NCI-H146 treated with DMSO at 0.1 percent for 48 hours (cell line): ENCODE data around the gene EZH2.

Experiments
- DNase-seq: peaks from one replicate; lab custom pipeline; 2025; ENCODE audit not compliant: unreplicated experiment; lab: John Stamatoyannopoulos, UW

The EZH2 gene

DNA sequence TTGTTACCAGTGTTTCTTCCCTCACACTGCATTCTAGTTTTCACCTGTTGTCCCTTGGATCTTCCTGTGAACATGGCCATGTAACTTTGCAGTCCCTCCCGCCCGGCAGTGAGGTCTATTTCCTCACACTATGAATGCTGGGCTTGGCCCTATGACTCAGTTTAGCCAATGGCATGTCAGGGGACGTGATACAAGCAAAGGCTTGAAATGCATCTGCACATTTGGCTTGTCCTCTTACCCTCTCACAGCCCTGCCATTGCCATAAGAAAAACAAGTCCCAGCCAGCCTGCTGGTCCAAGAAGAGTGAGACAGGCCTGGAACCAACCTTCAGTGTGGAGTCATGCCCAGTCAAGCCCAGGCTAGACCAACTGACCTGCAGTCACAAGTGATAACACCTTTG is 17.1 kb upstream of the EZH2 start:
- DNase-seq = no peak

DNA sequence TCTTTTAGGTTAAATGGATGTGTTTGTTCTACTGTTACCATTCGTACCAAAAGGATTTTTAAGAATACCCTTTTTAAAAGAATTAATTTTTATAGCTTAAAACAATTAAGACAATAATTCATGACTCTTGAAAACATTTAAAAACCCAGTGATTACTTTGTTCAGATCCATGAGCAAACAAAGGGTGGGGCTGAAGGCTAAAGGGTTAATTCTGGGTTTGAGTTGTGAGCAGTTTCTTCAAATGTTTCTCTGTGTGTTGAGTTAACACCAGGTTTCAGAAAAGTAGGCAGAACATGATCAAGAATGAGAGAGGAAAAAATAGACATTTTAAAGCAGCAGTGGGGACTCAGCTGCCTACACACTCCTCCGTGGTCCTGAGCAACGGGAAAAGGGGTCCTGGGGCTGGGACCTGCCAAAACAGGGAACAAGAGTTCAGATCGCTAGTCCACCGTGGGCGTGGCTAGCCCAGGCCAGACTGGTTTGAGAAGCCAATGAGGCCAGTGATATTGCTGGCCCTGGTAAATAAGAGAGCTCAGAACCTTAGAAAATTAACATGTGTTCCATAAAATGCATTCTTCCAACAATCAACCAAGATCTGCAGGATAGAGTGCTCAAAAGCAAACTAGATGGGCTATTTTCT is 14.9 kb upstream of the EZH2 start:
- no peak for DNase-seq

DNA sequence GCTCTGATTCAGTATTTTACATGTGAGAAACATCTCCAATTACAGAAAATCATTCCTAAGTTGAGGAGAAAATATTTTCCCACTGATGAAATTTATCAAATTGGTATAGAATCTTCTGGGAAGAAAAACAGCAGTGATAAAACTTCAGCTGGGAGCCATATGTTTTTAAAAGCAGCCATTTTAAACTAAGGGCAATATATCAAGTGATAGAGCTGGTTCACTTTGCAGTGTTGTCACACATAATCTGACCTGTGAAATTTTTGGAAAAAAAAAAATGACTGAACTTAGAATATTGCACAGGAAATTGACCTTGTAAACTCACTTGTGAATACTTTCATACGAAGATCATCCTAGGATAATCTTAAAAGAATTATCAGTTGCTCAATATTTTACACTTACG is 10.5 kb upstream of the EZH2 start:
- no peak for DNase-seq

DNA sequence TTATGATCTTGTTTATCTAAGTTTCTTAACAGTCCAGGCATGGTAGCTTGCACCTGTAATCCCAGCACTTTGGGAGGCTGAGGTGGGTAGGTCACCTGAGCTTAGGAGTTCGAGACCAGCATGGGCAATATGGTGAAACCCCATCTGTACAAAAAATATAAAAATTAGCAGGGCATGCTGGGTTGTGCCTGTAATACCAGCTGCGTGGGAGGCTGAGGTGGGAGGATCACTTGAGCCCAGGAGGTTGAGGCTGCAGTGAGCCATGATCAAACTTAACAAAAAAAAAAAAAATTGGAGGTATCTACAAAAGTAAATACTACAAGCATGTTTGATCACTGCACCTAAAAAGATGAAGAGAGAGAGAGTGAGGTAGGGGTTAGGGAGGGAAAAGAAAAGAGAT is 9.0 kb upstream of the EZH2 start:
- no peak for DNase-seq

DNA sequence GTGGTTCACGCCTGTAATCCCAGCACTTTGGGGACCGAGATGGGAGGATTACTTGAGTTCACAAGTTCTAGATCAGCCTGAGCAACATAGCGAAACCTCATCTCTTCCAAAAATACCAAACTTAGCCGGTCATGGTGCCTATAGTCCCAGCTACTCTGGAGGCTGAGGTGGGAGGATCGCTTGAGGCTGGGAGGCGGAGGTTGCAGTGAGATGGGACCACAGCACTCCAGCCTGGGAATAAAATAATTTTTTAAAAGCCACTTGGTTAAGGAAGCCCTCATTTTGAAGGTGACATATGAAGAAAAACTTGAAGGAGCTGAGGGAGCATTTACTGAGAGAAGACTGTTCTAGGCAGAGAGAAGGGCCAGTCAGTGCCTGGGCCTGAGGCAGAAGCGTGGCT is 4.2 kb upstream of the EZH2 start:
- no peak for DNase-seq

DNA sequence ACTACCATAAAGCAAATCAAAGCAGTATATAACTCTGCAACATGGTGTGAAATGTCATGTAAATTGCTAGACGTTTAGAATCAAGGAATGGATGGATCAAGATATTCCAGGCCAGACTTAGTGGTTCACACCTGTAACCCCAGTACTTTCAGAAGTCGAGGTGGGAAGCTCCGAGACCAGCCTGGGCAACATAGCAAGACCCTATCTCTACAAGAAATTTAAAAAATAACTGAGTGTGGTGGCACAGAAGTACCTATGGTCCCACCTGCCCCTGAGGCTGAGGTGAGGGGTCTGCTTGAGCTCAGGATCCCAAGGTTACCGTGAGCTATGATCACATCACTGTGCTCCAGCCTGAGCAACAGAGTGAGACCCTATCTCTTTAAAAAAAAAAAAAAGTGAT is 2.8 kb upstream of the EZH2 start:
- no peak for DNase-seq

DNA sequence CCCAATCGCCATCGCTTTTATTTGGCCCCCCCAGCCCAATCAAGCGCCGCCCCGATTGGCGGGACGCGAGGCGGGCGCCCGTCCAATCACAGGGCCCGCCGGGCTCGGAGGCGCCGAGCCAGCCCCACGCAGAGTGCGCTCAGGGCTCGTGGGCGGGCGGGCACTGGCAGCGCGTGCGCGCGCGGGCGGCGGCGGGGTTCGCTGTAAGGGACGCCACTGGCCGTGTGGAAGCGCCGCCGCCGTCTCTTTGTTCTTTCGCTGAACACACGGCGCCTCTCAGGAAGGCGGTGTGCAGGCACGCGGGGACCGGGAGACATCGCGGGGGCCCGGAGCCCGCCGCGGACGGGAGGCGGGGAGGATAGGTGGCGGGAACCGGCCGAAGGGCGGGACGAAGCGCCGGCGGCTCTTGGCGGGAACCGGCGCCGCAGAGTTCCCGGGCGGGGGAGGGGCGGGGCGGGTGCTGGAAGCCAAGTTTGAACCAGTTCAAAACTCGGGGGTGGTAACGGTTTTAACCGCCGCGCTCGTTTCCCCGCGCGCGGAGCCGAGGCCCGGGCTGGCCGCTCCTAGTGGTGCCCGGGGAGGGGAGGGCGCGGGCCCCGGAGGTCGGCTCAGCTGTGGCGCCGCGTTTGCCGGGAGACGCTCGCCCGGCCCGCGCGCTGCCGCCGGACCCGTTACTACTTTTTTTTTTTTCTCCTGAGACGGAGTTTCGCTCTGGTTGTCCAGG is 370 bp upstream of the EZH2 start:
- peak; percentile 76 for DNase-seq

DNA sequence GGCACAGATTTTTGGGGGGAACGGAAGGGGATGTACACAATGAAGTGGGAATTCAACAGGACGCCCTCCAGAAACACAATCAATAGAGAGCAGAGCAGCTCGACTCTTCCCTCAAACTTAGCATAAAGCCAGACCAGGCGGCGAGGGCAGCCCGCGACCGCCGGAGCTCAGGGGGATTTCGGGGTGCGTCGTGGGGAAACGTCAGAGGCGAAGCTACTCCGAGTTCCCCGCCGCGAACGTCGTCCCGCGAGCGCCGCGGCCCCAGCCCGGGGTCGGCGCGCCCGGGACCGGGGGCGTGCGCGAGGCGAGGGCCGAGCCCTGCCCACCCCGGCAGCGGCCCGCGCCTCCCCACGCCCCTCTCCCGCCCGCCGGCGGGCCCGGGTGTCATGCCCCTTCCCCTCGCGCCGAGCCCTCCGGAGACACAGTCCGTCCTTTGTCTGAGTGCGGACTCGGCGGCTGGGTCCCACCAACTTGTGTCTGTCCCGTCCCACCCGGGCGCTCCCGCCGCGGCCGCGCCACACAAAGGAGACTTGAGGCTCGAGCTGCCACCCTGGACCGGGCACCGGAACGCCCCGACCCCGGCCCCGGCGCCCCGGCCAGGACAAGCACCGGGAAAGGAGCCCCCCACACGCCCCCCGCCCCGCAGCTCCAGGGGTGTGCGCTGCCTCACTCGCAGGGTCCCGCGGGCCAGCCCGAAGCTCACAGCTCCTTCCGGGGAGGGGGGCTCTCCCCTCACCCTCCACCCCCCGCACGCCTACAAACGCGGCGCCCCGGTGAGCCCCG is 634 bp downstream of the EZH2 start:
- no peak for DNase-seq

DNA sequence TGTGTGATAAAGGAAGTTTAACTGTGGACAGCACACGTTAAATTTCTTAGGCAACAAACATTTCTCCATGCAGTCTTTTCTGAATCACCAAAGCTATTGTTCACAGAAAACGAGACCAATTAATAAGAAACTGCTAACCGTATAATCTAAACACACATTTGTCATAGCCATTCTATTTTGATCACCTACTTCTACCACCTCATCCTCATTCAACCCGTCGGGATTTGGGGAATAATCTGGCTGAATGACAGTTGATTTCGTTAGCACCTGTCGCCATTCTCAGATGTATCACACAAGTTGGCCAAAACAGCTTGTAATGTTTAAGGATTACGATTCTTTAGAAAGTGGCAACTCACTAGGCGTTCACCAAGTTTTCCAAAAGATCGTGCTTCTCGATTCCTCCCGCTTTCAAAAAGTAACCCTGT is 1.2 kb downstream of the EZH2 start:
- DNase-seq = no peak

DNA sequence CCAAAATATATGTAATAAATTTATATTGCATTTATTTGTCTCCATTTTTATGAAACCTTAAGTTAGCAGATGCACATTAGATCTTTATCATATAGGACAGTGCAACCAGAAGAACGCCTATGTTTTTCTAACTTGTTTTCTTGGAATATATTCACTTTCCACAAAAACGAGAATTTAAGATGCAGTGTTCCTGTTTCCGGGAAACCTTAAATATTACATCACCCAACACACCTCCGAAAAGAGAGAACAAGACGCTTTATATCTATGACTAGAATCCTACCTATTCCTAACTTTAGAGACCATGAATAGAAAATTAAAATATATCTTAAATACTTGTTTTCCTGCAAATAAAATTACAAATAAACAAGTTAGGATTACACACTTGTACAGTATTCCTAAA is 1.9 kb downstream of the EZH2 start:
- DNase-seq = no peak

DNA sequence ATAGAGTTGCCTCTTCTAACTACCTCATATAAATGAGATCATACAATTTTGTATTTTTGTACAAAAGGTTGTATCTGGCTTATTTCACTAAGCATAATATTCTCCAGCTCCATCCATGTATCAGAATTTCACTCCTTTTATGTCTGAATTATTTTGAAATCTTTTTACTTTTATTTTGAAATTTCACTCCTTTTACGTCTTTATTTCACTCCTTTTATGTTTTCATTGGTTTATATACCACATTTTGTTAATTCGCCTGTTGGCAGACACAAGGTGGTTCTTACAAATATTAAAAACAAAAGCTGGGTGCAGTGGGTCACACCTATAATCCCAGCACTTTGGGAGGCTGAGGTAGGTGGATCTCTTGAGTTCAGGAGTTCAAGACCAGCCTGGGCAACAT is 5.8 kb downstream of the EZH2 start:
- DNase-seq = no peak

DNA sequence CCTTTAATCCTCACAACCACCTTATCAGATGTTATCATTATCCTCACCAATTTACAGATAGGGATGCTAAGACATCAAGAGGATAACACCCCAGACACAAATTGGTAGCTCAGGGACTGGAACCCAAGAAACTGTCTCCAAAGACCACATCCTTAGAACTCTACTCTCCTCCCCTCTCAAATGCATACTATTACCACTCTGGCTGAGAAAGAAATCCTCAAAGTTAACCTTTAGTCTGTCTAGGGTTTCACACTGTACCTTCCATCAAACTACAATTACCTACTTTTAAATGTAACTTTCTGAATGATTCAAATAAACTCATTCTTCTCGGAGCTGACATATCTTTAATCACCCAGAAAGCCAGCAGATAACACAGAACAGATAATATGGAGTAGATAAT is 6.6 kb downstream of the EZH2 start:
- DNase-seq = no peak

DNA sequence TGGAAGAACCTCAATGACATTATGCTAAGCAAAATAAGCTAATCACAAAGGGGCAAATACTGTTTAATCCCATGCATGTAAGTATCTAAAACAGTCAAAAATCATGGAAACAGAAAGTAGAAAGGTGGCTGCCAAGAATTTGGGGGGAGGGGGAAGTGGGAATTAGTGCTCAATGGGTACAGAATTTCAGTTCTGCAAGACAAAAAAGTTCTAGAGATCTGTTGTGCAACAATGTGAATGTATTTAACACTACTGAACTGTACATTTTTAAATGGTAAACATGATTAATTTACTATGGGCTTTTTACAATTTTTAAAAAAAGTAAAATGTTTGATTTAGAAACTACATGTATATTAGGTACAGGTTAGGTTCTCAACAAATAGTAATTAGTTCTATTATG is 11.9 kb downstream of the EZH2 start:
- DNase-seq = no peak

DNA sequence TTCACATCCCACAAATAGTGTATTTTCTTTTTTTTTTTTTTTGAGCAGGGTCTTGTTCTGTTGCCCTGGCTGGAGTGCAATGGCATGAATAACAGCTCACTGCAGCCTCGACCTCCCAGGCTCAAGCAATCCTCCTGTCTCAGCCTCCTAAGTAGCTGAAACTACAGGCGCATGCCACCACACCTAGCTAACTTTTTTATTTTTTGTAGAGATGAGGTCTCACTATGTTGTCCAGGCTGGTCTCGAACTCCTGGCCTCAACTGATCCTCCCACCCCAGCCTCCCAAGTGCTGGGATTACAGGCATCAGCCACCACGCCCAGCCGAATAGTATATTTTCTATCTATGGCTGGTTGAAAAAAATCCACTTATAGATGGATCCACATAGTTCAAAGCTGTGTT is 12.5 kb downstream of the EZH2 start:
- DNase-seq = no peak

DNA sequence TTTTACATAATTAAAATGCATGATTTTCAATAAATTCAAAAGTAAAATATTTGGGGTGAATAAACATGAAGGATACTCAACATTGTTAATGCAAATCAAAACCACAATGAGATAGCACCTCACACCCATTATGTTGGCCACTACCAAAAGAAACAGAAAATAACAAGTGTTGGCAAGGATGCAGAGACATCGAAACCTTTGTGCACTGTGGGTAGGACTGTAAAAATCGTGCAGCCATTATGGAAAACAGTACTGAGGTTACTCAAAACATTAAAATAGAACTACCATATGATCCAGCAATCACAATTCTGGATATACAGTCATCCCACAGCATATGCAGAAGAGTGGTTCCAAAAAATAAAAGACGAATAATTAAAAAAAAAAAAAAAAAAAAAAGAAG is 13.1 kb downstream of the EZH2 start:
- no peak for DNase-seq

DNA sequence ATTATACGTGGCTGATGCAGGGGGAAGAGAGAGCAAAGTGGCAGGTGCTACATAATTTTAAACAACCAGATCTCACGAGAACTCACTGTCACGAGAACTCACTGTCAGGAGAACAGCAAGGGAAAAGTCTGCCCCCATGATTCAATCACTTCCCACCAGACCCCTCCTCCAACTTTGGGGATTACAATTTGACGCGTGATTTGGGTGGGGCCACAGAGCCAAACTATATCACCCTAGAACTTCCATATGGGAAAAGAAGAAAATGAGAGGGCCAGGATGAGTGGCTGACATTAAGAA is 15.8 kb downstream of the EZH2 start:
- no peak for DNase-seq

DNA sequence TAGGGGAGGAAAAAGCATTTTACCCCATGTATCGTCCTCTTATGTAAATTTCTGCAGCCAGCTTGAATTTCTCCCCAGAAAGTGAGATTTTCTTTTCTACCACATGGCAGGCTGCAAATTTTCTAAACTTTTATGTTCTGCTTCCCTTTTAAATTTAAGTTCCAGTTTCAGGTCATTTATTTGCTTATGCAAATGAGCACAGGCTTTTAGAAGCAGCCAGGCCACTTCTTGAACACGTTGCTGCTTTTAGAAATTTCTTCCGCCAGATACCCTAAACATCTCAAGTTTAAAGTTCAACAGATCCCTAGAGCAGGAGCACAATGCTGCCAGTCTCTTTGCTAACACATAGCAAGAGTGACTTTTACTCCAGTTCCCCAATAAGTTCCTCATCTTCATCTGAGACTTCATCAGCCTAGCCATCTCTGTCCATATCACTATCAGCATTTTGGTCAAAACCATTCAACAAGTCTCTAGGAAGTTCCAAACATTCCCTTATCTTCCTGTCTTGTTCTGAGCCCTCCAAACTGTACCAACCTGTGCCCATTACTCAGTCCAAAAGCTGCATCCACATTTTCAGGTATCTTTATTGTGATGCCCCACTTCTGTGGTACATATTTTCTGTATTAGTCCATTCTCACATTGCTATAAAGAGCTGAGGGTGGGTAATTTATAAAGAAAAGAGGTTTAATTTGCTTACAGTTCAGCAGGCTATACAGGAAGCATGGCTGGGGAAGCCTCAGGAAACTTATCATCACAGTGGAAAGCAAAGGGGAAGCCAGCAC is 16.3 kb downstream of the EZH2 start:
- DNase-seq = no peak

DNA sequence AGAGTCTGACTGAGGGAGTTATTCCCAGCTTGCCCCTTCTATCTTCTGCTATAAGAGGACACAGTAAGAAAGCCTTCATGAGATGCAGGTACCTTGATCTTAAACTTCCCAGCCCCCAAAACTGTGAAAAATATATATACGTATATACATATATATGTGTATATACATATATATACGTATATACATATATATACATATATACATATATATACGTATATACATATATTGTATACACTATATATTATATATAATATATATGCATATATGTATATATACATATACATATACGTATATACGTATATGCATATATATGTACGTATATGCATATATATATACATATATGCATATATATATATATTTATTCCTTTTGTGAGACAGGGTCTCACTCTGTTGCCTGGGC is 17.7 kb downstream of the EZH2 start:
- DNase-seq = no peak

DNA sequence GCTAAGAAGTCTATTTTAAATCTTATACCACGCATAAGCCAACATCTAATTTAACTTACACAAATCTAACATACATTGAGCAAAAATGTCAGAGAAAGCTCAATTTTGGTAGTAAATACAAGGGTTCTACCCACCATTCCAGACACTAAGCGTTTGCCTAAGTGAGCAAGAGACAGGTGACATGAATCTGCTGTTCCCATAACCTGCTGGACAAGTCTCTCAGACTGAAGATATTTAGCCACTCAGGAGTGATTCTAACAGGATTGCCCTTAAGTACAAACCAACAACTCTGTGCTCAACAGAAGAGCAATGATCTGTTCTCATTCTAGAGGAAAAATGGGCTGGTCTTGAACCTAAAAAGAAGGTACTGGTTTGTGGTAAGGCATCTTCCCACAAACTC is 18.8 kb downstream of the EZH2 start:
- no peak for DNase-seq

DNA sequence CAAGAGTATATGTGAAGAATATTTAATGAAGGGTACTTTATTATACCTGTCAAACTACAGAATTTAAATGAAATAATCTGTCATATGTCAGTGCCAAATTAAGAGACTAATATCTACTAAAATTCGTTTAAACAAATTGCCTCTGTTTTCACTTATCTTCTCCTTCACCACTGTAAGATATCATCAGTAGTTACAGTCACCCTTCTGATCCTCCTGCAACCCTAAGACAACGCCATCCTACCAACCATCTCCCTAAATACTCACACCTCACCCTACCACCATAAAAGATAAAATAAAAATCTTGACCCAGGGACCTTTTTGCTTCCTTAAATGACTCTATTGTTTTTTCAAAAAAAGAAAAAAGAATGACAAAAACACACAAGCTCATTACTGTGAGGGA is 20.8 kb downstream of the EZH2 start:
- DNase-seq = no peak

DNA sequence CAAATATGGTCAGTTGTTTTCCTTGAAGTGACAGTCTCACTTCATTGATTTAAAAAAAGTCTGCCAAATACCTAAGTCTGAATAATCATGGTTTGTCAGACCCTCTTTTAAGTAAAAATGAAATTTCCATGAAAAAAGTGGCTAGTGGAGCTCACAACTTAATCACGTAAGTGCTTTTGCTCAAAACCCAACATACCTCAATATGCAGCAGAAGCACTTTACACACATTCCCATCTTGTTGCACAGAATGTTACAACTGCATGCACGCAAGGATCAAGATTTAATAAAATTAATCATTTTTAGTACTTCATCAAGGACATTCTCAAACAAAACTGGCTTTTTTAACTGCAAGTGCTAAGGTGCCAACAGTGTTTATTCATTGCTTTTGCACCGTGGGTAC is 21.6 kb downstream of the EZH2 start:
- DNase-seq = no peak

DNA sequence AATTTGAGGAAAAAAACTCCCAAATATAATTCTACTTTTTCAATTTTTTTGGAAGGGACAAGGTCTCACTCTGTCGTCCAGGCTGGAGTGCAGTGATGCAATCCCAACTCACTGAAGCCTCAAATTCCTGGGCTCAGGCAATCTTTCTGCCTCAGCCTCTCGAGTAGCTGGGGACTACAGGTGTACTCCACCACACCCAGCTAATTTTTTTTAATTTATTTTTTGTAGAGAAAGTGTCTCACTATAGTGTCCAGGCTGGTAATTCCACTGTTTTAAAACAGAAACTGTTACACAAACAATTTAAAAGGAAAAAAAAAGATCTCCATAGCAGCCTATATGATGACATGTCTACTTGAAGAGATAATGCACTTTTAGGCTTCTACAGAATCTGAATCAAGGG is 25.6 kb downstream of the EZH2 start:
- DNase-seq = no peak
